CD8-positive, alpha-beta memory T cell (primary cell): ENCODE measurements around the gene CALN1. TPM values are rescaled to one million over a fixed set of nuclear protein-coding genes. Genes with fewer than 3 reads are reported as not detected.
"Not testable (repeated sequence)": the region's sequence is repeated elsewhere in the genome, so short reads cannot be mapped to it uniquely, and the experiment has no call there.

Source experiments
- CTCF ChIA-PET: fragments of 350-600 bp; sonication (Branson Sonifier 250); formaldehyde crosslinking; loops from one replicate; lab custom pipeline; 2021; ENCODE audit warnings: antibody characterized with exemption; lab: Charles Lee
- POLR2A ChIA-PET: fragments of 350-600 bp; sonication (Branson Sonifier 250); formaldehyde crosslinking; loops from one replicate; lab custom pipeline; 2021; ENCODE audit warnings: antibody characterized with exemption; lab: Charles Lee
- DNase-seq, 5 donors: peaks; one replicate each; pipeline versions ENCODE4 v3.0.0 to v3.0.0-alpha.2; 2020 to 2022; ENCODE audit warnings: mixed read lengths in 1 of 5
- H3K27ac ChIP-seq: one replicate; pipeline ENCODE4 v1.7.0; 2013; ENCODE audit warnings: low read depth, mild to moderate bottlenecking, low read length, moderate library complexity
- H3K27me3 ChIP-seq: 2 replicates; pipeline ENCODE4 v1.7.0; 2013; ENCODE audit warnings: low read length, mild to moderate bottlenecking; ENCODE audit not compliant: insufficient read depth, poor library complexity, severe bottlenecking
- H3K36me3 ChIP-seq: 2 replicates; pipeline ENCODE4 v1.7.0; 2013; ENCODE audit warnings: mild to moderate bottlenecking, low read length, moderate library complexity; ENCODE audit not compliant: insufficient read depth
- H3K4me1 ChIP-seq: 2 replicates; pipeline ENCODE4 v1.7.0; 2013; ENCODE audit warnings: mild to moderate bottlenecking, low read length, moderate library complexity; ENCODE audit not compliant: insufficient read depth
- H3K4me3 ChIP-seq: 2 replicates; pipeline ENCODE4 v1.7.0; 2013; ENCODE audit warnings: mild to moderate bottlenecking, low read length
- H3K9me3 ChIP-seq: 2 replicates; pipeline ENCODE4 v1.7.0; 2013; ENCODE audit warnings: mild to moderate bottlenecking, low read length
- H3K27ac Mint-ChIP-seq, 8 donors: one replicate each; pipeline ENCODE4 v1.8.0; 2020 to 2021; ENCODE audit warnings: mixed read lengths in 8 of 8, mild to moderate bottlenecking in 6 of 8, inconsistent platforms in 3 of 8, moderate library complexity in 3 of 8
- H3K27me3 Mint-ChIP-seq, 2 donors: one replicate each; pipeline ENCODE4 v1.8.0; 2020 to 2021; ENCODE audit warnings: mixed read lengths in 2 of 2, mild to moderate bottlenecking in 1 of 2, moderate library complexity in 1 of 2
- H3K36me3 Mint-ChIP-seq, 3 donors: one replicate each; pipeline ENCODE4 v1.8.0; 2020 to 2021; ENCODE audit warnings: mixed read lengths in 3 of 3, inconsistent platforms in 1 of 3, mild to moderate bottlenecking in 1 of 3
- H3K4me1 Mint-ChIP-seq, 3 donors: one replicate each; pipeline ENCODE4 v1.8.0; 2020 to 2021; ENCODE audit warnings: mixed read lengths in 3 of 3, inconsistent platforms in 1 of 3, mild to moderate bottlenecking in 1 of 3
- H3K4me3 Mint-ChIP-seq, 7 donors: one replicate each; pipeline ENCODE4 v1.8.0; 2020 to 2021; ENCODE audit warnings: mixed read lengths in 7 of 7, mild to moderate bottlenecking in 6 of 7, moderate library complexity in 4 of 7, inconsistent platforms in 2 of 7
- H3K9me3 Mint-ChIP-seq, 5 donors: one replicate each; pipeline ENCODE4 v1.8.0; 2020 to 2022; ENCODE audit warnings: mixed read lengths in 5 of 5, mild to moderate bottlenecking in 3 of 5, moderate library complexity in 2 of 5, inconsistent platforms in 1 of 5
- polyA plus RNA-seq: library from polyadenylated mRNA; unstranded; fragments of 300-500 nt; fragmentation: Illumina TruSeq; gene quantifications from one replicate; pipeline ENCODE4 v1.2.3, GENCODE V29; 2021
- total RNA-seq, 2 experiments: library from RNA; stranded (reverse); gene quantifications; one replicate each; pipeline ENCODE4 v1.2.3, GENCODE V29; 2021

Gene CALN1
- total RNA-seq, result not detected
- not detected for polyA plus RNA-seq

DNA sequence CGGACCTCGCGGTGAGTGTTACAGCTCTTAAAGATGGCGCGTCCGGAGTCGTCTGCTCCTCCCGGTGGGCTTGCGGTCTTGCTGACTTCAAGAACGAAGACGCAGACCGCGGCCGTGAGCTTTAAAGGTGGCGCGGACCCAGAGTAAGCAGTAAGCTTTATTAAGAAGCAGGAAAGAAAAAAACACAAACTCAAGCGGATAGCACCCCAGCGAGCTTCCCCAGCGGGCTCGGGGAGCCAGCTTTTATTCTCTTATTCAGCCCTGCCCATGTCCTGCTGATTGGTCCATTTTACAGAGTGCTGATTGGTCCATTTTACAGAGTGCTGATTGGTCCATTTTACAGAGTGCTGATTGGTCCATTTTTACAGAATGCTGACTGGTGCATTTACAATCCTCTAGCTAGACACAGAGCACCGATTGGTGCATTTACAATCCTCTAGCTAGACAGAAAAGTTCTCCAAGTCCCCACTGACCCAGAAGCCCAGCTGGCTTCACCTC is at the start of gene CALN1:
CALN1 (minus strand) TSS at position 218 of the 498 bp plus-strand sequence.
- H3K4me1 ChIP-seq, H3K36me3 Mint-ChIP-seq, H3K27ac ChIP-seq, H3K27ac Mint-ChIP-seq, H3K27me3 ChIP-seq, H3K4me3 ChIP-seq, H3K9me3 Mint-ChIP-seq, H3K9me3 ChIP-seq, CTCF ChIA-PET, H3K4me3 Mint-ChIP-seq, H3K36me3 ChIP-seq, DNase-seq, H3K4me1 Mint-ChIP-seq, POLR2A ChIA-PET, H3K27me3 Mint-ChIP-seq: not testable (repeated sequence)

DNA sequence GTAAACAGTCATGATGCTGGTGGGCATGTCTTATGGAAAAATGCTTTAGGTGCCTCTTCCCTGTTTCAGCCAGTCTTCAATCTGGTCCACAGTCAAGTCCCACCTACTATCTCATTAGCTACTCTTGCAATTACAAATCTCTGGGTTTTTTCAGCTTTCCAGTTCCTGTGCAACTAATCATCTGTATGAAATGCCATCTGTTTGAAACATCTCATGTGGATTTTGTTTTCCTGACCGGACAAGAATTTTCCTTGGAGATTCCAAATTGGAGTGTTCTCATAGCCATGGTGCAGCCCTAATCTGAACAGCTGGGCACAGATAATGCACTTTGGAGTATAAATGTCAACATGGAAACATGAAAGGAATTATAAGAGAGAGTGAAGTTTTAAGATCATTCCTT is 41.3 kb upstream of the CALN1 start:
- Histone ChIP-seq H3K27me3 (no peaks in the 10 kb centered on the region), H3K9me3 (no peaks in the 10 kb centered on the region), H3K4me3 (no peak overlapping the region), H3K36me3 (no peaks in the 10 kb centered on the region), H3K4me1 (no peaks in the 10 kb centered on the region), H3K27ac (no peak overlapping the region)
- no peaks in the 10 kb centered on the region for H3K4me1 Mint-ChIP-seq
- peaks cover 0 to 8% (median 2%) of the 10 kb centered on the region in 5 donors for H3K9me3 Mint-ChIP-seq
- ChIA-PET POLR2A (no interaction called here), CTCF (no interaction called here)
- no peaks in the 10 kb centered on the region for H3K36me3 Mint-ChIP-seq
- H3K4me3 Mint-ChIP-seq, result no peak overlapping the region
- peaks cover 0 to 3% of the 10 kb centered on the region in 2 donors for H3K27me3 Mint-ChIP-seq
- H3K27ac Mint-ChIP-seq, result no peak overlapping the region
- no peak for DNase-seq

DNA sequence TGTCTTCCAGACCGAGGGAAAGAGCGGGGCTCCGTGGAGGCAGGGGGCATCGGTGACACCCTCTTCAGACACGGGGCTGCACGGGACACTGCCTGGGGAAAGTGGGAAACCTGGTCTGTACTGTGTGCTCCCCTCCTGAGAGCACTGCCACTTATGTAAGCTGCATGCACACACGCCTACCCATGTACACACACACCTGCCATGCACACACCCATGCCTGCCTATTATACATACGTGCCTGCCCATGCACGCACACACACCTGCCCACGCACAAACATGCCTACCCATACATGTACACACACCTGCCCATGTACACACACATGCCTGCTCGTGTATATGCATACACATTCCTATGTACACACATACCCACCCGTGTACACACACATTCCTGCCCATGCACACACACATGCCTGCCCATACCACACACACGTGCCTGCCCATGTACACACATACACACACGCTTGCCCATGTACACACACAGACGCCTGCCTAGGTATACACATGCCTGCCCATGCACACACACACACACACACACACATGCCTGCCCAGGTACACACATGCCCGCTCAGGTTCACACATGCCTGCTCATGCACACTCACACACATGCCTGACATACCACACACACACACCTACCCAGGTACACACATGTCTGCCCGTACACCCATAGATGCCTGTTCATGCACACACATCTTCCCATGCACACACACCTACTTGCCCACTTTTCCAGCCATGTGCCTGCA is 35.5 kb upstream of the CALN1 start:
- POLR2A ChIA-PET, result no interaction called here
- no peak overlapping the region for H3K27ac ChIP-seq
- CTCF ChIA-PET, result no interaction called here
- H3K36me3 ChIP-seq, result no peaks in the 10 kb centered on the region
- DNase-seq, result no peak
- no peaks in the 10 kb centered on the region for H3K9me3 ChIP-seq
- H3K4me3 ChIP-seq, result no peak overlapping the region
- Mint-ChIP-seq H3K27ac (no peak overlapping the region), H3K9me3 (peaks cover 0 to 12% (median 2%) of the 10 kb centered on the region in 5 donors), H3K27me3 (peaks cover 6% of the 10 kb centered on the region in 2 donors), H3K4me1 (no peaks in the 10 kb centered on the region), H3K36me3 (no peaks in the 10 kb centered on the region), H3K4me3 (no peak overlapping the region)
- H3K27me3 ChIP-seq, result no peaks in the 10 kb centered on the region
- no peaks in the 10 kb centered on the region for H3K4me1 ChIP-seq

DNA sequence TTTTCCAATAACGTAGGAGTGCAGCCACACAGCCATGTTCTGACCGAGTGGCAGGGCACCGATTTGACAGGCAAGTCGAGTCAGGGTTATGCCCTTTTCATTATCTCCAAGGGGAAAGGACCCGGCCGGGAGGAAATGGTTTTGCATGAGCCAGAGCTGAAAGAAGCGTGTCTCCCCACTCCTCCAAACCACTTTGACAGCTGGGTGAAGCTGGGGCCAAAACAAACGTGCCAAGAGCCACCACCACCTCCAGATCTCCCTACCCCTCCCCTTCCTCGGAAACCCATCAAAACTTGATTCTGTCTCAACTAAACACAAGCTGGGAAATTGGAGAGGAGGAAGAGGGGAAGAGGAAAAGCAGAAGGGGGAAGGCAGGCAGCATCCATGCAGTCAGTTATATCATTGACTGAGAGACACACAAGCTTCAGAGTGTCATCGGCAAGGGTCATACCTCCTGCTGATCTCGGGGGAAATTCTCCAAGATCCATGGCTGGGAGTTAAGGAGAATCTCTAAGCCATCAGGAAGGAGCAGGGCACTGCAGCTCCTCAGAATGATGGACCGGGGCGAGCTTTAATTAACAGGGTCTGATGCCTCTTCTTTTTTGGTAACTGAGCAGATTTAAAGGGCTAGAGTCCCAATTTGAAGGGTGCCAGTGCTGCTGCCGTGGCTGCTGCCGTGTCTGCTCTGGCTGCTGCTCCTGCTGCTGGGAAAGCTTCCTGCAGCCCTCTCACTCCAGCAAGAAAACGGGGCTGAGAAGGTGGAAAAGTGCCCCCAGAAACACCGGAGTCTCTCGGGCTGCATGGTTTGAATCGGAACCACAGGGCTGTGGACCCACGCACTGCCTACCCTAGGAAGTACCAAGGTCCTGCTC is 34.7 kb upstream of the CALN1 start:
- no peak for DNase-seq
- Histone ChIP-seq H3K27ac (no peak overlapping the region), H3K4me1 (no peaks in the 10 kb centered on the region), H3K36me3 (no peaks in the 10 kb centered on the region), H3K9me3 (no peaks in the 10 kb centered on the region), H3K27me3 (no peaks in the 10 kb centered on the region), H3K4me3 (no peak overlapping the region)
- H3K27ac Mint-ChIP-seq, result no peak overlapping the region
- POLR2A ChIA-PET, result no interaction called here
- no peaks in the 10 kb centered on the region for H3K4me1 Mint-ChIP-seq
- CTCF ChIA-PET, result no interaction called here
- no peaks in the 10 kb centered on the region for H3K36me3 Mint-ChIP-seq
- H3K9me3 Mint-ChIP-seq, result peaks cover 0 to 10% (median 2%) of the 10 kb centered on the region in 5 donors
- H3K27me3 Mint-ChIP-seq, result peaks cover 6% of the 10 kb centered on the region in 2 donors
- H3K4me3 Mint-ChIP-seq, result no peak overlapping the region

DNA sequence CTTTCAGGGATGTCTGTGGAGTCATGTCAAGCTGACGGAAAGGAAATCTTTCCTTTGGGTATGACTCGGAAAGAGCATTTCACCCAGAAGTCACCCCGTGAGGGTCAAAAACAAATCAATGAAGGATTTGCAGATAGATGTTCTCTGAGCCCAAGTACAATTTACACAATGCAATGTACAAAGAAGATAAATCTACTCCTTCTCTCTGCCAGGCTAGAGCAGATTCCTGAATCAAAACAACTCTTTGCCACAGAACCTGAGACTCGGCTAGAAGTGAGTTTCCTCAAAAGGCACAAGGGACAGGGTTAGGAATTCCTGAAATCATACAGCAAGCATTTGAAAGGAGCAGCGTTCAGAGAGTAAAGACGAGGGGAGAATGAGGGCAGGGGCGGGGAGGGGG is 34.0 kb upstream of the CALN1 start:
- Histone ChIP-seq H3K27me3 (no peaks in the 10 kb centered on the region), H3K9me3 (no peaks in the 10 kb centered on the region), H3K4me3 (no peak overlapping the region), H3K36me3 (no peaks in the 10 kb centered on the region), H3K27ac (no peak overlapping the region), H3K4me1 (no peaks in the 10 kb centered on the region)
- H3K27ac Mint-ChIP-seq, result no peak overlapping the region
- H3K4me3 Mint-ChIP-seq, result no peak overlapping the region
- peaks cover 0 to 10% (median 3%) of the 10 kb centered on the region in 5 donors for H3K9me3 Mint-ChIP-seq
- peaks cover 6% of the 10 kb centered on the region in 2 donors for H3K27me3 Mint-ChIP-seq
- CTCF ChIA-PET, result no interaction called here
- no peaks in the 10 kb centered on the region for H3K36me3 Mint-ChIP-seq
- POLR2A ChIA-PET, result no interaction called here
- DNase-seq, result no peak
- H3K4me1 Mint-ChIP-seq, result no peaks in the 10 kb centered on the region

DNA sequence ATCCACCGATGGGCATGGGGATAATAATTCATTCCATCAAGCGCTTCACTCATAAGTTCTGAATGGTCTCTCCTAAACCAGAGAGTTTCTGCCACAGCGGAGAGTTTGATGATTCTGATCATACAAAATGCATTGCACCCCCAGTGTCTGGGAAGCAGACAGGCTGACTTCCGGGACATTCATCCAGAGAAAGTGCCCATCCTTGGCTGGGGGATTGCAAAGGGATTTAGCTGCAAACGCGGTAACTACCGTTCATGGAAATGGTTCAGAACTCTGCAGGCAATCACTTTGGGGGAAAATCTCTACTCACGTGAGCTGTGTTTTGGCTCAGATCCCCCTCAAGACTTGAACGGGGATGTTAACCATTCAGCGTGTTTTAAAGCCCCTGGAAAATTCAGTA is 33.4 kb upstream of the CALN1 start:
- no peak overlapping the region for H3K27ac ChIP-seq
- no peak for DNase-seq
- H3K4me3 ChIP-seq, result no peak overlapping the region
- no peaks in the 10 kb centered on the region for H3K9me3 ChIP-seq
- ChIA-PET POLR2A (no interaction called here), CTCF (no interaction called here)
- Mint-ChIP-seq H3K36me3 (no peaks in the 10 kb centered on the region), H3K27me3 (peaks cover 6% of the 10 kb centered on the region in 2 donors), H3K9me3 (peaks cover 0 to 10% (median 3%) of the 10 kb centered on the region in 5 donors), H3K4me1 (no peaks in the 10 kb centered on the region), H3K27ac (no peak overlapping the region), H3K4me3 (no peak overlapping the region)
- H3K27me3 ChIP-seq, result no peaks in the 10 kb centered on the region
- no peaks in the 10 kb centered on the region for H3K4me1 ChIP-seq
- no peaks in the 10 kb centered on the region for H3K36me3 ChIP-seq

DNA sequence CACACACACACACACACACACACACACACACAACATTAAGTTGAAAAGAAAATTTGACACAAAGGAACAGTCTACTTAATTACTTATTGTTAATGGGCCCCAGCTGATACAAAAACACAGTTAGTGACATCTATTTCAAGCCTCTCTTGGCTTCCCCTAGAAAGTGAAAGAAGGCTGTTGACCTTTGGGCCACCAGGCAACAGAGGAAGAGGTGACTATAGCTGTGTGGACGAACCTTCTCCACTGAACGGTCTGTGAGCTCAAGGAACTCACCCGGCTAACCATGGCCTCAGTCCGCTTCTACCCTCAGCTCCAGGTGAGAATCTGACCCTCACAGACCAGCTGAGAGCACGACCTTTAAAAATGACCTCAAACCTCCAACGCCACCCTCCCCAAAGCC is 32.9 kb upstream of the CALN1 start:
- no peaks in the 10 kb centered on the region for H3K9me3 ChIP-seq
- H3K4me1 Mint-ChIP-seq, result no peaks in the 10 kb centered on the region
- H3K36me3 Mint-ChIP-seq, result no peaks in the 10 kb centered on the region
- CTCF ChIA-PET, result no interaction called here
- H3K27ac ChIP-seq, result no peak overlapping the region
- no peak overlapping the region for H3K4me3 Mint-ChIP-seq
- no peak overlapping the region for H3K4me3 ChIP-seq
- peaks cover 6% of the 10 kb centered on the region in 2 donors for H3K27me3 Mint-ChIP-seq
- peaks cover 0 to 10% (median 3%) of the 10 kb centered on the region in 5 donors for H3K9me3 Mint-ChIP-seq
- POLR2A ChIA-PET, result no interaction called here
- H3K27me3 ChIP-seq, result no peaks in the 10 kb centered on the region
- H3K27ac Mint-ChIP-seq, result no peak overlapping the region
- H3K4me1 ChIP-seq, result no peaks in the 10 kb centered on the region
- no peaks in the 10 kb centered on the region for H3K36me3 ChIP-seq
- DNase-seq, result no peak
